Measurements from ENCODE around the gene PPIE. TPM values are rescaled to one million over a fixed set of nuclear protein-coding genes. Genes with fewer than 3 reads are reported as not detected.

Gene PPIE
- total and polyA plus RNA-seq, 4 experiments from 2014 or later: 67.7 to 162 (median 73.3) TPM

GRCh38 chr1:39717809-39718208 is 20.9 kb upstream of the PPIE start:
- Mint-ChIP-seq H3K27ac (no peak overlapping the region), H3K9me3 (no peaks in the 10 kb centered on the region), H3K4me1 (peaks cover 0 to 3% (median under 1%) of the 10 kb centered on the region in 4 donors), H3K27me3 (peaks cover 24 to 29% of the 10 kb centered on the region in 2 donors), H3K36me3 (no peaks in the 10 kb centered on the region), H3K4me3 (no peak overlapping the region)
- H3K27me3 ChIP-seq (ENCODE audit: insufficient read depth, low read length): peaks cover 5% of the 10 kb centered on the region
- H3K9me3 ChIP-seq (ENCODE audit: control insufficient read depth in 1 of 2, low read length in 2 of 2): no peaks in the 10 kb centered on the region
- ChIA-PET POLR2A (ENCODE audit: partially characterized antibody) (no interaction called here), CTCF (ENCODE audit: partially characterized antibody) (interaction anchor here (1.2 to 5.8 kb wide), 3 partner anchors 45 to 113 kb away, joined by 9 to 46 read pairs (median 17); partner anchors contain the start of gene NT5C1A)
- H3K4me1 ChIP-seq (ENCODE audit: insufficient read depth, low read length): no peaks in the 10 kb centered on the region
- no peak for DNase-seq
- no peak overlapping the region for H3K4me3 ChIP-seq (ENCODE audit: low read length in 2 of 2)
- intact Hi-C loops (cut with micrococcal nuclease): no loop called here
- no peaks in the 10 kb centered on the region for H3K36me3 ChIP-seq (ENCODE audit: insufficient read depth, low read length)
- no peak overlapping the region for H3K27ac ChIP-seq (ENCODE audit: low read depth, low read length)

GRCh38 chr1:39720094-39720999 is 18.3 kb upstream of the PPIE start:
- intact Hi-C loops (cut with micrococcal nuclease): loop anchor here (1.0 to 10.0 kb wide), 5 partner anchors 48 to 616 kb away; partner anchors contain the start of gene NT5C1A
- no peak overlapping the region for H3K4me3 Mint-ChIP-seq
- no peaks in the 10 kb centered on the region for H3K36me3 ChIP-seq (ENCODE audit: insufficient read depth, low read length)
- peaks cover 5% of the 10 kb centered on the region for H3K27me3 ChIP-seq (ENCODE audit: insufficient read depth, low read length)
- H3K27me3 Mint-ChIP-seq: peaks cover 27 to 30% of the 10 kb centered on the region in 2 donors
- no peak overlapping the region for H3K27ac Mint-ChIP-seq
- H3K9me3 Mint-ChIP-seq: no peaks in the 10 kb centered on the region
- no peak overlapping the region for H3K27ac ChIP-seq (ENCODE audit: low read depth, low read length)
- DNase-seq: peak in 4 of 5 donors; percentile 65 to 76 (median 72)
- no peak overlapping the region for H3K4me3 ChIP-seq (ENCODE audit: low read length in 2 of 2)
- no peaks in the 10 kb centered on the region for H3K4me1 ChIP-seq (ENCODE audit: insufficient read depth, low read length)
- H3K4me1 Mint-ChIP-seq: peaks cover 0 to 3% (median under 1%) of the 10 kb centered on the region in 4 donors
- CTCF ChIA-PET (ENCODE audit: partially characterized antibody): interaction anchor here (0.7 to 5.8 kb wide), 19 partner anchors 16 to 137 kb away, joined by 3 to 46 read pairs (median 5); partner anchors contain the start of gene NT5C1A
- POLR2A ChIA-PET (ENCODE audit: partially characterized antibody): interaction anchor here (1.2 to 1.7 kb wide), 4 partner anchors 18 to 114 kb away, joined by 4 to 6 read pairs (median 4); partner anchors contain the start of genes NT5C1A and PPIE
- no peaks in the 10 kb centered on the region for H3K9me3 ChIP-seq (ENCODE audit: control insufficient read depth in 1 of 2, low read length in 2 of 2)
- no peaks in the 10 kb centered on the region for H3K36me3 Mint-ChIP-seq

DNA sequence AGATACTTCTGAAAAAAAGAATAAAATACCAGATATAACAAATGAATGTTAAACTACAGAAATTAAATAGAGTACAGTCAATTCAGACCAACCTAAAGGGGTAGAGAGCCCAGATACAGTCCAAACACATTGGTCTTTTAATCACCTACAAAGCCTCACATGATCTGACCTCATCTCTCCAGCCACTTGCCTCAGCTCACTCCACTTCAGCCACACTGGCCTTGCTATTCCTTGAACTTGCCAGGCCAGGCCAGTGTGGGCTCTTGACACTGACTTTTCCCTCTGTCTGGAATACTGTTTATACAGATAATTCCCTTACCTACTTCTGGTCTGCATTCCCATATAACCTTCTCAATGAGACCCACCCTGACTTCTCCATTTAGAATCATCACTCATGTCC is 17.0 kb upstream of the PPIE start:
- no peak overlapping the region for H3K27ac ChIP-seq (ENCODE audit: low read depth, low read length)
- H3K27me3 Mint-ChIP-seq: peaks cover 21 to 31% of the 10 kb centered on the region in 2 donors
- H3K27me3 ChIP-seq (ENCODE audit: insufficient read depth, low read length): peaks cover 5% of the 10 kb centered on the region
- no peak for DNase-seq
- no peak overlapping the region for H3K4me3 Mint-ChIP-seq
- H3K4me1 ChIP-seq (ENCODE audit: insufficient read depth, low read length): no peaks in the 10 kb centered on the region
- H3K27ac Mint-ChIP-seq: no peak overlapping the region
- no peak overlapping the region for H3K4me3 ChIP-seq (ENCODE audit: low read length in 2 of 2)
- no peaks in the 10 kb centered on the region for H3K9me3 ChIP-seq (ENCODE audit: control insufficient read depth in 1 of 2, low read length in 2 of 2)
- H3K9me3 Mint-ChIP-seq: no peaks in the 10 kb centered on the region
- intact Hi-C loops (cut with micrococcal nuclease): loop anchor here (10.0 kb wide), 1 partner anchor 617 kb away; no protein-coding TSS in a partner anchor
- peaks cover 0 to 3% (median under 1%) of the 10 kb centered on the region in 4 donors for H3K4me1 Mint-ChIP-seq
- no peaks in the 10 kb centered on the region for H3K36me3 Mint-ChIP-seq
- ChIA-PET POLR2A (ENCODE audit: partially characterized antibody) (interaction anchor here (1.3 kb wide), 1 partner anchor 50 kb away, joined by 3 read pairs; the partner anchor contains the start of gene NT5C1A), CTCF (ENCODE audit: partially characterized antibody) (interaction anchor here (1.0 to 5.8 kb wide), 6 partner anchors 48 to 120 kb away, joined by 3 to 46 read pairs (median 11); partner anchors contain the start of gene NT5C1A)
- H3K36me3 ChIP-seq (ENCODE audit: insufficient read depth, low read length): no peaks in the 10 kb centered on the region

- Mint-ChIP-seq H3K27ac (no peak overlapping the region), H3K4me1 (peaks cover 0 to 4% (median under 1%) of the 10 kb centered on the region in 4 donors), H3K4me3 (no peak overlapping the region), H3K27me3 (peaks cover 25 to 32% of the 10 kb centered on the region in 2 donors), H3K36me3 (no peaks in the 10 kb centered on the region), H3K9me3 (no peaks in the 10 kb centered on the region)
- H3K4me1 ChIP-seq (ENCODE audit: insufficient read depth, low read length): no peaks in the 10 kb centered on the region
- POLR2A ChIA-PET (ENCODE audit: partially characterized antibody): interaction anchor here (1.3 kb wide), 1 partner anchor 51 kb away, joined by 3 read pairs; the partner anchor contains the start of gene NT5C1A
- intact Hi-C loops (cut with micrococcal nuclease): loop anchor here (10.0 kb wide), 1 partner anchor 618 kb away; no protein-coding TSS in a partner anchor
- CTCF ChIA-PET (ENCODE audit: partially characterized antibody): interaction anchor here (0.8 to 1.4 kb wide), 5 partner anchors 9 to 116 kb away, joined by 3 to 5 read pairs (median 3); partner anchors contain the start of gene NT5C1A
- H3K9me3 ChIP-seq (ENCODE audit: control insufficient read depth in 1 of 2, low read length in 2 of 2): no peaks in the 10 kb centered on the region
- no peak for DNase-seq
- no peak overlapping the region for H3K4me3 ChIP-seq (ENCODE audit: low read length in 2 of 2)
- no peaks in the 10 kb centered on the region for H3K36me3 ChIP-seq (ENCODE audit: insufficient read depth, low read length)
- no peak overlapping the region for H3K27ac ChIP-seq (ENCODE audit: low read depth, low read length)
- peaks cover 5% of the 10 kb centered on the region for H3K27me3 ChIP-seq (ENCODE audit: insufficient read depth, low read length)
These were observed 16.2 kb upstream of the PPIE start for GRCh38 chr1:39722495-39722894.

- no peaks in the 10 kb centered on the region for H3K9me3 Mint-ChIP-seq
- ChIA-PET CTCF (ENCODE audit: partially characterized antibody) (interaction anchor here (1.0 kb wide), 1 partner anchor 8 kb away, joined by 4 read pairs; no protein-coding TSS in a partner anchor), POLR2A (ENCODE audit: partially characterized antibody) (interaction anchor here (2.1 kb wide), 1 partner anchor 12 kb away, joined by 6 read pairs; the partner anchor contains the start of gene PPIE)
These were observed 12.1 kb upstream of the PPIE start for GRCh38 chr1:39726600-39726999.

GRCh38 chr1:39727221-39727931 is 11.3 kb upstream of the PPIE start:
- Mint-ChIP-seq H3K4me1 (peaks cover 0 to 2% (median 0%) of the 10 kb centered on the region in 4 donors), H3K9me3 (no peaks in the 10 kb centered on the region), H3K36me3 (no peaks in the 10 kb centered on the region), H3K4me3 (peak overlapping the region in 1 of 8 donors; percentile 30), H3K27me3 (peaks cover 33 to 45% of the 10 kb centered on the region in 2 donors), H3K27ac (peak overlapping the region in 2 of 7 donors; percentile 2 to 25)
- intact Hi-C loops (cut with micrococcal nuclease): loop anchor here (10.0 kb wide), 1 partner anchor 623 kb away; no protein-coding TSS in a partner anchor
- Histone ChIP-seq H3K4me3 (ENCODE audit: low read length in 2 of 2) (no peak overlapping the region), H3K9me3 (ENCODE audit: control insufficient read depth in 1 of 2, low read length in 2 of 2) (no peaks in the 10 kb centered on the region), H3K36me3 (ENCODE audit: insufficient read depth, low read length) (no peaks in the 10 kb centered on the region), H3K27me3 (ENCODE audit: insufficient read depth, low read length) (peaks cover 22% of the 10 kb centered on the region), H3K27ac (ENCODE audit: low read depth, low read length) (no peak overlapping the region), H3K4me1 (ENCODE audit: insufficient read depth, low read length) (no peaks in the 10 kb centered on the region)
- no peak for DNase-seq
- ChIA-PET CTCF (ENCODE audit: partially characterized antibody) (interaction anchor here (0.7 kb wide), 1 partner anchor 121 kb away, joined by 3 read pairs; no protein-coding TSS in a partner anchor), POLR2A (ENCODE audit: partially characterized antibody) (interaction anchor here (0.9 kb wide), 1 partner anchor 12 kb away, joined by 3 read pairs; the partner anchor contains the start of gene PPIE)

More at GRCh38 chr1:39726600-39726999, 12.1 kb upstream of the PPIE start:
- Histone ChIP-seq H3K27me3 (ENCODE audit: insufficient read depth, low read length) (peaks cover 22% of the 10 kb centered on the region), H3K36me3 (ENCODE audit: insufficient read depth, low read length) (no peaks in the 10 kb centered on the region), H3K27ac (ENCODE audit: low read depth, low read length) (no peak overlapping the region), H3K9me3 (ENCODE audit: control insufficient read depth in 1 of 2, low read length in 2 of 2) (no peaks in the 10 kb centered on the region), H3K4me3 (ENCODE audit: low read length in 2 of 2) (no peak overlapping the region), H3K4me1 (ENCODE audit: insufficient read depth, low read length) (no peaks in the 10 kb centered on the region)
- Mint-ChIP-seq H3K4me1 (peaks cover 0 to 2% (median 0%) of the 10 kb centered on the region in 4 donors), H3K36me3 (no peaks in the 10 kb centered on the region), H3K4me3 (no peak overlapping the region), H3K27me3 (peaks cover 37 to 44% of the 10 kb centered on the region in 2 donors), H3K27ac (no peak overlapping the region)
- intact Hi-C loops (cut with micrococcal nuclease): loop anchor here (10.0 kb wide), 1 partner anchor 622 kb away; no protein-coding TSS in a partner anchor
- no peak for DNase-seq

Data from CD4-positive, alpha-beta memory T cell (primary cell).